Endodermal cell (in vitro differentiated cells): ENCODE data around the gene MAML2. TPM values are rescaled to one million over a fixed set of nuclear protein-coding genes. Genes with fewer than 3 reads are reported as not detected.

Experiments
- DNase-seq: peaks from one replicate; pipeline ENCODE4 v3.0.0-alpha.2; 2017
- H3K27ac ChIP-seq: 2 replicates; pipeline ENCODE4 v1.5.1; 2013; ENCODE audit warnings: mild to moderate bottlenecking, low read depth, low read length, moderate library complexity
- H3K27me3 ChIP-seq: 2 replicates; pipeline ENCODE4 v1.6.1; 2013; ENCODE audit warnings: mild to moderate bottlenecking, low read length, moderate library complexity; ENCODE audit not compliant: insufficient read depth, control insufficient read depth, poor library complexity, severe bottlenecking
- H3K36me3 ChIP-seq: 2 replicates; pipeline ENCODE4 v1.7.0; 2013; ENCODE audit warnings: mild to moderate bottlenecking, low read length, moderate library complexity; ENCODE audit not compliant: control insufficient read depth, insufficient read depth
- H3K4me1 ChIP-seq: one replicate; pipeline ENCODE4 v1.7.0; 2013; ENCODE audit warnings: low read length; ENCODE audit not compliant: control insufficient read depth, insufficient read depth
- H3K4me3 ChIP-seq: 2 replicates; pipeline ENCODE4 v1.5.1; 2013; ENCODE audit warnings: mild to moderate bottlenecking, low read length, moderate library complexity
- H3K9ac ChIP-seq: 2 replicates; pipeline ENCODE4 v1.6.1; 2013; ENCODE audit warnings: mild to moderate bottlenecking, low read length, moderate library complexity; ENCODE audit not compliant: poor library complexity, severe bottlenecking; ENCODE audit errors: extremely low read depth
- H3K9me3 ChIP-seq: 2 replicates; pipeline ENCODE4 v1.6.1; 2013; ENCODE audit warnings: mild to moderate bottlenecking, low read length, moderate library complexity; ENCODE audit not compliant: control insufficient read depth
- H3K27ac Mint-ChIP-seq: 2 replicates; pipeline ENCODE4 v1.8.0; 2020; ENCODE audit warnings: mixed read lengths
- H3K27me3 Mint-ChIP-seq: 2 replicates; pipeline ENCODE4 v1.8.0; 2021; ENCODE audit warnings: mild to moderate bottlenecking, mixed read lengths; ENCODE audit not compliant: insufficient read depth
- H3K36me3 Mint-ChIP-seq: 2 replicates; pipeline ENCODE4 v1.8.0; 2020; ENCODE audit warnings: low read depth, mixed read lengths
- H3K4me1 Mint-ChIP-seq: 2 replicates; pipeline ENCODE4 v1.8.0; 2020; ENCODE audit warnings: mixed read lengths
- H3K4me3 Mint-ChIP-seq: 2 replicates; pipeline ENCODE4 v1.8.0; 2020; ENCODE audit warnings: mild to moderate bottlenecking, moderate library complexity, mixed read lengths
- H3K9me3 Mint-ChIP-seq: 2 replicates; pipeline ENCODE4 v1.8.0; 2020; ENCODE audit warnings: mild to moderate bottlenecking, mixed read lengths
- CTCF ChIP-seq: fragments of 200-600 bp; sonication (generic); conservative IDR thresholded peaks from 2 replicates; pipeline ENCODE4 v1.5.0; 2021; ENCODE audit warnings: antibody characterized with exemption, mild to moderate bottlenecking
- WGBS, 2 experiments: methylation state at CpG; one replicate each; pipeline versions ENCODE4 v1.1.5 to v1.1.7; 2013; ENCODE audit warnings: missing lambda C conversion rate in 2 of 2, mixed read lengths in 1 of 2; ENCODE audit not compliant: insufficient coverage in 1 of 2, insufficient read length in 1 of 2; 5-methylcytosine and 5-hydroxymethylcytosine counted together
- total RNA-seq, 2 donors: library from RNA; stranded (reverse); fragmentation: NEBNext Ultra II Directional in 1 of 2; extraction: Animal tissue kit (Norgen Biotek cat#: 25700) in 1 of 2; gene quantifications; 2 replicates in 1 of 2; 3 replicates in 1 of 2; pipeline ENCODE4 v1.2.1, GENCODE V29; 2021

Gene MAML2
- total RNA-seq, 2 donors from 2014 or later = 6.6 to 8.0 TPM

GRCh38 chr11:96063886-96064285 lies 279.1 kb downstream of the MAML2 start:
- Histone ChIP-seq H3K9ac (no peak overlapping the region), H3K4me3 (no peak overlapping the region), H3K9me3 (no peaks in the 10 kb centered on the region), H3K4me1 (no peaks in the 10 kb centered on the region), H3K27me3 (no peaks in the 10 kb centered on the region), H3K27ac (no peak overlapping the region), H3K36me3 (no peaks in the 10 kb centered on the region)
- H3K27me3 Mint-ChIP-seq = no peaks in the 10 kb centered on the region
- H3K4me3 Mint-ChIP-seq = no peak overlapping the region
- WGBS, 2 experiments = 87 to 100% methylated on average over 2 of the region's 2 CpGs
- H3K36me3 Mint-ChIP-seq = no peaks in the 10 kb centered on the region
- H3K9me3 Mint-ChIP-seq = no peaks in the 10 kb centered on the region
- no peak for TF ChIP-seq CTCF
- H3K4me1 Mint-ChIP-seq = no peaks in the 10 kb centered on the region
- no peak overlapping the region for H3K27ac Mint-ChIP-seq
- DNase-seq = no peak

- Mint-ChIP-seq H3K27ac (no peak overlapping the region), H3K4me1 (no peaks in the 10 kb centered on the region), H3K27me3 (no peaks in the 10 kb centered on the region), H3K9me3 (no peaks in the 10 kb centered on the region), H3K36me3 (no peaks in the 10 kb centered on the region), H3K4me3 (no peak overlapping the region)
- H3K9ac ChIP-seq = no peak overlapping the region
- TF ChIP-seq CTCF = no peak
- H3K36me3 ChIP-seq = no peaks in the 10 kb centered on the region
- no peaks in the 10 kb centered on the region for H3K9me3 ChIP-seq
- 95 to 100% methylated on average over 1 to 2 of the region's 2 CpGs for WGBS, 2 experiments
- no peak overlapping the region for H3K27ac ChIP-seq
- H3K27me3 ChIP-seq = no peaks in the 10 kb centered on the region
- H3K4me1 ChIP-seq = no peaks in the 10 kb centered on the region
- no peak for DNase-seq
- H3K4me3 ChIP-seq = no peak overlapping the region
These were observed 279.9 kb downstream of the MAML2 start for GRCh38 chr11:96063053-96063452.

- no peaks in the 10 kb centered on the region for H3K9me3 ChIP-seq
- no peak for TF ChIP-seq CTCF
- H3K9ac ChIP-seq = no peak overlapping the region
- no peak overlapping the region for H3K4me3 ChIP-seq
- Mint-ChIP-seq H3K36me3 (no peaks in the 10 kb centered on the region), H3K27me3 (no peaks in the 10 kb centered on the region), H3K4me1 (no peaks in the 10 kb centered on the region), H3K27ac (no peak overlapping the region), H3K4me3 (no peak overlapping the region), H3K9me3 (no peaks in the 10 kb centered on the region)
- H3K4me1 ChIP-seq = no peaks in the 10 kb centered on the region
- no peak for DNase-seq
- no peaks in the 10 kb centered on the region for H3K36me3 ChIP-seq
- no peaks in the 10 kb centered on the region for H3K27me3 ChIP-seq
- no peak overlapping the region for H3K27ac ChIP-seq
These were observed 280.9 kb downstream of the MAML2 start for GRCh38 chr11:96062134-96062533.
